ENCODE results near the gene N4BP2L2.

N4BP2L2 gene

DNA sequence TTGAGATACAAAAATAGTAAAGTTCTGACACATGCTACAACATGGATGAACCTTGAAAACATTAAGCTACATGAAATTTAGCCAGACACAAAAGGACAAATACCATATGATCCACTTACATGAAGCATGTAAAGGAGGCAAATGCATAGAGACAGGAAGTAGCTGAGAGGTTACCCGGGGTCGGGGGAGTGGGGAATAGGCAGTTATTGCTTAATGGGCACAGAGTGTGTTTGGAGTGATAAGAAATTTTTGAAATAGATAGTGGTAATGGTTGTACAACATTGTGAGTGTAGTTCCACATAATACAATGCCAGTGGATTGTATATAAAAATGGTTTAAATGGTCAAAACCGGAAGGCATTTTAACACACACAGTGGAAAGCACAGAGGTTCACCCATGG, 115.0 kb downstream of the N4BP2L2 start:
- DNase-seq: no peak

- DNase-seq: no peak
Observed at GRCh38 chr13:32419862-32420261, 118.7 kb downstream of the N4BP2L2 start.

GRCh38 chr13:32417995-32418394, 120.6 kb downstream of the N4BP2L2 start:
- no peak for DNase-seq

- no peak for DNase-seq
Observed at GRCh38 chr13:32415019-32415418, 123.6 kb downstream of the N4BP2L2 start.

DNA sequence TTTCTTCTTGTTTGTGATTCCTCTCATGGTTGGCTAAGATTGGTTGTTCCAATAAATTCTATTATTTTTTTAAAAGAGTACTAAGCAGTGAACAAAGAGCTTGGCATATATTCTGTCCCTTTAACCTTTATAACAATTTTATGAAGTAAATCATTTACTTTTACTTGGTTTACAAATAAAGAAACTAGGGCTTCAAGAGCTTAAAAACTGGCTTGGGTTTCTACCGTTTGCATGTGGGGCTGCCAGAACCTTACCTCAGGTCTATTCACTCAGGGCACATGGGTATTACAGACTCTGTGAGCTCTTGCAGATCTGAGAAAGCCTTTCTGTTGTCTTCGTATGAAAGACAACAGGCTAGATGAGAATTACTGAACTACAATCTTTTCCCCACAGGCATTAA, 124.0 kb downstream of the N4BP2L2 start:
- no peak for DNase-seq

GRCh38 chr13:32413284-32413683, 125.3 kb downstream of the N4BP2L2 start:
- no peak for DNase-seq

DNA sequence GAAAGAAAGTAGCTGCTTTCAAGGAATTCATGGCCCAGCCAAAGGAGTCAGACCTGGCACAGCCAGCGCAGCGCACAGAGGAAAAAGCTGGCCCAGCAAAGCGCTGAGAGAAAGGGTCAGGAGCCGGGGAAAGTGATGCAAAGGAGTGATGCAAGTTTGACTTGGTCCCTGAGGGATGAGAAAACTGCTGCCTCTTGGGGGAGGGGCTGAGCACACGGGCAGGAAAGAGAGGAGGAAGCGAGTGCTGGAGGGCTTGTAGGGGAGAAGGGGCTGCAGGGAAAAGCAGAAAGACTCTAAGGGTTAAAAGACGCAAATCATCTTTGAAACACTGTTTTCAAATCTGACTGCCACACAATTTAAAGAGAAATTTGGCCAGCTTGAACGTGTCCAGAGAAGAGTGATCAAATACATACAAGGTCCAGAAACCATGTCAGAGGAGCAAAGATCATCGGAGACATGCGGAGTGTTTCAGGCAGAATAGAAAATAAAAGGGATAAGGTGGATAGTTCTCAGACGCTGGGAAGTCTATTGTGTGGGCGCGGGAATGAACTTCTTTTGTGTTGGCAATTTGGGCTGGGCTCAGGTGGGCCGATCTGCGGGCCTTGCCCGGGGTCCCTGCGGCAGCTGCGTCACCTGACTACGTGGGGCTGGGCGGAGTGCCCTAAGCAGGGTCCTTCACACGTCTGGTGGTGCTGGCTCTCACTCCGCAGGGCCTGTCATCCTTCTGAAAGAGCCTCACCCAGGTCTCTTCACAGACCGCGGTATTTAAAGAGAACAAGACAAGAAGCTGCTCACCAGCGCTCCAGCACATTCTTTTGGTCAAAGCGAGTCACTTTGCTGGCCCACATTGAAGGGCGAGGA, 128.8 kb downstream of the N4BP2L2 start:
- DNase-seq: no peak

GRCh38 chr13:32409001-32409313, 129.6 kb downstream of the N4BP2L2 start:
- no peak for DNase-seq

DNA sequence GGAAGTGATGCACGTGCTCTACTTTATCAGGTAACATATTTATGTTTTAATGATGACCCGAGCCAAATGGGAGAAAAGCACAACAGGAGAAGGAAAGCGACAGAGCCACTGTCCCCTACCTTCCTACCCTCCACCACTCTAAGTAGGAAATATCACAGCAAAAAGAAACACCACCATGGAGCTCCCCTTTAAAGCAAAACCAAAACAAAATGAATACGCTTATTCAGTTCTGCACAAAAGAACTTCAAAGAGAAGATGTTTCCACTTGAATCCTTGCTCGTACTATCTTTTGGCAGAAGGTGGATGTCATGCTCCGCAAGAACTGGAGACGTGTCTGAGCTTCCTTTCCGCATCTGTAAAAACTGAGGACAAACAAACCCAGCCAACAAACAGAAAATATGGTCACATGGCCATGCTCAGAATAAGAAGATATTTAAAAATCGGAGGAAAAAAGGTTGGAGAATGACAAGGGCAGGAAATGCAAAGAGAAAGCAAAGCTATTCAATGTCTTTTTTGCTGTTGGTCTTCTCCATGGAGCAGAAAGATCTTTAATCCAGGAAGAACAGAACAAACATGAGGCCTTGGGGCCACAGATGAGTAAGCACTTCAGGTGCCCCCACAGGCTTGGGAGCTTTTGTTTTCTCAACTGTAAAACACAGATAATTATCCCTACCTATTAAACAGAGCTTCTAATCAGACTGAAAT, 130.1 kb downstream of the N4BP2L2 start:
- no peak for DNase-seq

DNA sequence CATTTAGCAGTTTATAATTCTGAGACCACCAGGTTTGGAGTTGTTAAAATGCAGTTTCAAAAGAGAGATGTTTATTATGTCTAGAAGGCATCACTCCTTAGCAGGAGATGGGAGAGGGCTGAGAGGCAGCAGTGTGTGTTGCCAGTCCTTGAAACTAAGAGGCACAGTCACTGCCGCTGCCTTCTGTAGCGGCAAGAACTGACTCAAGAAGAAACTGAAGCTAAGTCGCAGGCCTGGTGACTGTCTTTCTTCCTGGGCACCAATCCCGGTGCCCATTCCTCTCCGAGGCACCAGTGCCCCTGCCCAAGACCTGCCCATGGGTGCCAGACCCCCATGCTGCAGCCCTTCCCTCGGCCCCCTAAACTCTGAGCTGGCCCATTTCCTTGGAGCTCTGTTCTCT, 130.7 kb downstream of the N4BP2L2 start:
- DNase-seq: no peak

DNA sequence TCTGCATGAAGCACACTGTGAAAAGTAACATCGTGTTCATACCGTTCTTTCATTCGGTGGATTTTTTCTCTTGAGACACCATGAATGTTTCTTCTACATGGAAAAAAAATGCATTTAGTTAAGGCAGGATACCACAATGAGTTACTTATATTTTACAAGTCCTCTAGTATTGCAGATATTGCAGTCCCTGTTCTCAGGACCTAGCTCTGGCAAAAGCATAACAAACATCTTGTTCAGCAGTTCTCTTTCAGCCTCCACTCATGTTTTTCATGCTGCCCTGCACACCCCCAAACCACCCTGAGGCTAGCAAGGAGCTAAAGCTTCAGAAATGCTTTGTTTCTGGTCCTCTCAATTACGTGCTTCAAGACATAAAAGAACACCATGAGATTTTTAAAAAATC, 135.5 kb downstream of the N4BP2L2 start:
- DNase-seq: no peak

- DNase-seq: no peak
Observed at GRCh38 chr13:32391101-32391619, 147.4 kb downstream of the N4BP2L2 start.

GRCh38 chr13:32390484-32390883, 148.1 kb downstream of the N4BP2L2 start:
- no peak for DNase-seq

DNA sequence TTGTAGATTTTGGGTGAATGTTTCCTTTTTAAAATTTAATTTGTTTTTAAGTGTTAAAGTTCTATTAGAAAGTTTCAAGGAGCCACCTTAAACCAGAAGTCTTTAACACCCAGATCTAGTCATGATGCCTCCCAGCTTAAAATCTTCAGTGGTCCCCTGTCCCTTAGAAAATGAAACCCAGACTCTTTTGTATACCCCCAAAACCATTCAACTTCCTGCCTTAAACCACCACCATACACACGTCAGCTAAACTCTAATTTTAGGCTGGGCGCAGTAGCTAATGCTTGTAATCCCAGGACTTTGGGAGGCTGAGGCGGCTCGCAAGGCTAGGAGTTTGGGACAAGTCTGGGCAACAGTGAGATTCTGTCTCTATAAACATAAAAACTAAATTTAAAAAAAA, 148.5 kb downstream of the N4BP2L2 start:
- DNase-seq: no peak

GRCh38 chr13:32385410-32385809, 153.2 kb downstream of the N4BP2L2 start:
- DNase-seq: no peak

- no peak for DNase-seq
Observed at GRCh38 chr13:32384702-32385101, 153.9 kb downstream of the N4BP2L2 start.

- DNase-seq: no peak
Observed at GRCh38 chr13:32383836-32384618, 154.6 kb downstream of the N4BP2L2 start.

Data from stimulated activated CD8-positive, alpha-beta memory T cell treated with anti-CD3 and anti-CD28 coated beads, Interleukin-4, amount 100 ng/mL, for 48 hours (primary cell).